Mononuclear cell (primary cell): ENCODE measurements around the gene RIC8A. TPM values are rescaled to one million over a fixed set of nuclear protein-coding genes. Genes with fewer than 3 reads are reported as not detected.
"Not testable (repeated sequence)": the region's sequence is repeated elsewhere in the genome, so short reads cannot be mapped to it uniquely, and the experiment has no call there.

Experiments used
- H3K27me3 ChIP-seq: 2 replicates; pipeline ENCODE4 v1.6.0; 2011; ENCODE audit warnings: low read length, control low read depth; ENCODE audit not compliant: insufficient read depth
- H3K4me1 ChIP-seq: 2 replicates; pipeline ENCODE4 v1.5.1; 2011; ENCODE audit warnings: mild to moderate bottlenecking, low read length, control low read depth; ENCODE audit not compliant: insufficient read depth
- H3K4me3 ChIP-seq: 2 replicates; pipeline ENCODE4 v1.5.1; 2011; ENCODE audit warnings: mild to moderate bottlenecking, low read length, moderate library complexity
- H3K9me3 ChIP-seq: 2 replicates; pipeline ENCODE4 v1.5.1; 2011; ENCODE audit warnings: low read depth, mild to moderate bottlenecking, control low read depth, low read length
- total RNA-seq: library from RNA; depleted of rRNA; stranded (reverse); fragments of >200 nt; gene quantifications from one replicate; pipeline ENCODE4 v1.2.3, GENCODE V29; 2012

RIC8A gene
- total RNA-seq, 1 donor, result 53.4 TPM

DNA sequence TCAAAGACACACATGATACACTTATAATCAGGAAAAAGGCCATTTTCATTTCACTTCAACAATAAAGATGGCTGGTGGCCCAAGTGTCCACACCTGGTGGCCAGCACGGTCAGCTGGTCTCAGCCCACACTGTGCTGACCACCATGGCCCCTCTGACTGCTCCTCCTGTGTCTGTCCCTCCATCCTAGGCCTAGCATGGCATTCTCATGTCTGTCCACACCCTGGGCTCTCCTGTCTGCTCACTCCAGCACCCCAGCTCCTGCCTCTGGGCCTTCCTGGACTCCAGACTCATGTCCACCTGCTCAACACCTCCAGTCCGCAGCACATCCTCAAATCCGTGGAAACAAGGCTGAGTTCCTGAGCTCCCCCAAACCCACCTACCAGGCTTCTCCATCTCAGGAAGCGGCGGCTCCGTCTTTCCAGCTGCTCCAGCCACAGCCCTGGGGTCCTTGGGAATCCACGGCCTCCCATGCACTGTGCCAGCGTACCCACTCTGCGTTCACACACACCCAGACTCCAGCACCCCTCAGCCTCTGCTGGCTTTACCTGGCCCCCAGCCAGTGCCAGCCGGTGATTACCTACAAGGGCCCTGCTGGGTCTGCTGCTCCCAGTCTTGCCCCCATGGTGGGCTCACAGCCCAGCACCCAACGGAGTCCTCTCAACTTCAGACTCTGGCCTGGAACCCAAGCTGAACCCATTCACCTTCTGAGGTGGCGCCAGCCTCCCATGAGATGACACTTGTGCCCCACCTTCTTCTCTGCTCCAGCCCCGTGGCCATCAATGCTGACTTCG is 14.7 kb downstream of the RIC8A start:
- Histone ChIP-seq H3K4me1 (no peaks in the 10 kb centered on the region), H3K4me3 (no peak overlapping the region)

GRCh38 chr11:223026-223789 is 15.7 kb downstream of the RIC8A start:
- Histone ChIP-seq H3K4me1 (no peaks in the 10 kb centered on the region), H3K27me3 (no peaks in the 10 kb centered on the region), H3K9me3 (no peaks in the 10 kb centered on the region), H3K4me3 (no peak overlapping the region)

More for the DNA sequence above, 14.7 kb downstream of the RIC8A start:
- H3K9me3 ChIP-seq, result no peaks in the 10 kb centered on the region
- H3K27me3 ChIP-seq, result no peaks in the 10 kb centered on the region

DNA sequence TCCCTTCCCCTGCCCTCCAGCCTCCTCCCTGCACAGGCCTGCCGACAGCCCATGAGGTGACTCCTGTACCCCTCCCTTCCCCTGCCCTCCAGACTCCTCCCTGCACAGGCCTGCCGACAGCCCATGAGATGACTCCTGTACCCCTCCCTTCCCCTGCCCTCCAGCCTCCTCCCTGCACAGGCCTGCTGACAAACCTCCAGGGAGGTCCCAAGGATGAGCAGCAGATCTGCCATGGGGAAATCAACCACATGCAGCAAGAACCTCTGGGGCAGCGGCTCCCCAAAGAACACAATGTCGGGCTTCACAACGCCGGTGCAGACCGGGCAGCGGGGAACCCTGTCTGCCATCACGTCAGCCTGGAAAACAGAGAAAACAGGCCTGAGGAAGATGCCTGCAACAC is 16.4 kb downstream of the RIC8A start:
- no peaks in the 10 kb centered on the region for H3K9me3 ChIP-seq
- no peak overlapping the region for H3K4me3 ChIP-seq
- H3K4me1 ChIP-seq, result no peaks in the 10 kb centered on the region
- H3K27me3 ChIP-seq, result no peaks in the 10 kb centered on the region

DNA sequence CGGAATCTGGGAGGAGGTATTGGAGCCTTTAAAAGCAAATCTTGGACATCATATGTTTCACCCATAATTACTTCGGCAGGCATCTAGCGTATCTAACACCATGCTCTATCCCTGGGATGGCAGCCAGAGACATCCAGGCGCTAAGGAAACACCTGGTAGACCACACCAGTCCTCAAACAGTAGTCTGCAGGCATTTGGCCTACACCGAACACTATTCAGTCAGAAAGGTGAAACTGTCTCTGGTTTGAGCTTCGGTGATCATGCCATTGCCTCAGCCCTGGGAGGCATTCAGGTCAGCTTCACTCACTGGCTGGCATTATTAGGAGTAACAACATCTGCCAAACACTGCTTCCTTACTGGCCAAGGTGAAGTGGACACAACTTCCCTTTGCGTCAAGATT is 16.9 kb downstream of the RIC8A start:
- no peaks in the 10 kb centered on the region for H3K9me3 ChIP-seq
- H3K4me1 ChIP-seq, result no peaks in the 10 kb centered on the region
- H3K27me3 ChIP-seq, result no peaks in the 10 kb centered on the region
- no peak overlapping the region for H3K4me3 ChIP-seq

GRCh38 chr11:225734-226453 is 18.4 kb downstream of the RIC8A start:
- no peaks in the 10 kb centered on the region for H3K9me3 ChIP-seq
- no peaks in the 10 kb centered on the region for H3K27me3 ChIP-seq
- H3K4me3 ChIP-seq, result no peak overlapping the region
- H3K4me1 ChIP-seq, result no peaks in the 10 kb centered on the region

- Histone ChIP-seq H3K27me3 (no peaks in the 10 kb centered on the region), H3K9me3 (no peaks in the 10 kb centered on the region), H3K4me3 (no peak overlapping the region), H3K4me1 (no peaks in the 10 kb centered on the region)
These were observed 20.4 kb downstream of the RIC8A start for GRCh38 chr11:227824-228379.

DNA sequence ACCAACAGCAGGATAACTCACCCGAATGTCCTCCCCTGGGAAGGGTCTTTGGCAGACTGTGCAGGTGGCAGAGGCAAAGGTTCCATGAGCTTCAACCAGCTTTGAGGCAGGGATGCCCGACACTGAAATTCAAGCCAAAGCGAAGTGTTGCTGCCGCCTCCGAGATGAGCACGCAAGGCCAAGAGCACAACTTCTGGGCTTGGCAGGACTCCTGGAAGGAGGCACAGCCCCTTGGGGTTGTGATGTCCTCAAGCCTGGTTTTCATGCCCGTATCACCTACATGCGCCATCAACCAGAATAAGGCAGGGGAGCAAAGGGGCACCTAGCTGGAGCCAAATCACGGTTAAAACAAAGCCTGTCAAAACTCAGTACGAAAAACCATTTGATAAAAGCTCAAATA is 22.9 kb downstream of the RIC8A start:
- no peaks in the 10 kb centered on the region for H3K27me3 ChIP-seq
- H3K4me3 ChIP-seq, result no peak overlapping the region
- peaks cover 4% of the 10 kb centered on the region for H3K4me1 ChIP-seq
- no peaks in the 10 kb centered on the region for H3K9me3 ChIP-seq

GRCh38 chr11:232783-233565 is 25.5 kb downstream of the RIC8A start:
- Histone ChIP-seq H3K4me3 (no peak overlapping the region), H3K4me1 (peaks cover 16% of the 10 kb centered on the region), H3K9me3 (no peaks in the 10 kb centered on the region), H3K27me3 (no peaks in the 10 kb centered on the region)

DNA sequence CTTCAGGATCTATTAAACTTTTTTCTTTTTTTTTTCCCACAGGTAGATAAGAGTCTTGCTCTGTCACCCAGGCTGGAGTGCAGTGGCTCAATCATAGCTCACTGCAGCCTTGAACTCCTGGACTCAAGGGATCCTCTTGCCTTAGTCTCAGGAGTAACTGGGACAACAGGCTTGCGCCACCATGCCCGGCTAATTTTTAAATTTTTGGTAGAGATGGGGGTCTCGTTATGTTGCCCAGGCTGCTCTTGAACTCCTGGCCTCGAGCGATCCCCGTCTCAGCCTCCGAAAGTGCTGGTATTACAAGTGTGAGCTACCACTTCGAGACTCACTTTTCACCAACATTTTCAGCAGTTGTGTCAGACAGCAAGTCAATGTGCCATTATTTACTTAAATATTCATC is 27.7 kb downstream of the RIC8A start:
- peaks cover 22% of the 10 kb centered on the region for H3K4me1 ChIP-seq
- no peaks in the 10 kb centered on the region for H3K9me3 ChIP-seq
- no peak overlapping the region for H3K4me3 ChIP-seq
- no peaks in the 10 kb centered on the region for H3K27me3 ChIP-seq

DNA sequence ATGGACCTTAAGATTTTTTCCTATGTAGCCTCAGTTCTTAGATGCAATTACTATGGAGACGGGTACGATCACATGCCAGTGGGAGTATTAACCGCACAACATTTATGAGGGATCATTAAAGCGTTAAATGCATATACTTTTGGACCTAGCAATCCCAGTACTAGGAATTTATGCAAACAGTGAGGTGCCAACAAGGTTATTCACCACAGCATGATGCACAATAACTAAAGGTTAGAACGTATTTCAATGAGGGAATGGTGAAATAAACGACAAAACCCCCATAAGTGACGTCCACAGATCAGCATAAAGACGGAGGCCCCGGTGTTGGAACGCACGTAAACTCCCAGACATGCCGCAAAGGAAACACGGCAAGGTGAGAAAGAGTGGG is 28.1 kb downstream of the RIC8A start:
- Histone ChIP-seq H3K9me3 (no peaks in the 10 kb centered on the region), H3K4me3 (peak overlapping the region; percentile 65), H3K4me1 (peaks cover 22% of the 10 kb centered on the region), H3K27me3 (no peaks in the 10 kb centered on the region)

- no peaks in the 10 kb centered on the region for H3K27me3 ChIP-seq
- H3K9me3 ChIP-seq, result no peaks in the 10 kb centered on the region
- H3K4me1 ChIP-seq, result peaks cover 22% of the 10 kb centered on the region
- peak within 1 kb of the TSS; percentile 81 for H3K4me3 ChIP-seq
These were observed 28.7 kb downstream of the RIC8A start, which contains the start of gene SIRT3 for GRCh38 chr11:235997-236773. Gene SIRT3 (minus strand): TSS chr11:236342. CDS start chr11:236328, 14 bp downstream.

DNA sequence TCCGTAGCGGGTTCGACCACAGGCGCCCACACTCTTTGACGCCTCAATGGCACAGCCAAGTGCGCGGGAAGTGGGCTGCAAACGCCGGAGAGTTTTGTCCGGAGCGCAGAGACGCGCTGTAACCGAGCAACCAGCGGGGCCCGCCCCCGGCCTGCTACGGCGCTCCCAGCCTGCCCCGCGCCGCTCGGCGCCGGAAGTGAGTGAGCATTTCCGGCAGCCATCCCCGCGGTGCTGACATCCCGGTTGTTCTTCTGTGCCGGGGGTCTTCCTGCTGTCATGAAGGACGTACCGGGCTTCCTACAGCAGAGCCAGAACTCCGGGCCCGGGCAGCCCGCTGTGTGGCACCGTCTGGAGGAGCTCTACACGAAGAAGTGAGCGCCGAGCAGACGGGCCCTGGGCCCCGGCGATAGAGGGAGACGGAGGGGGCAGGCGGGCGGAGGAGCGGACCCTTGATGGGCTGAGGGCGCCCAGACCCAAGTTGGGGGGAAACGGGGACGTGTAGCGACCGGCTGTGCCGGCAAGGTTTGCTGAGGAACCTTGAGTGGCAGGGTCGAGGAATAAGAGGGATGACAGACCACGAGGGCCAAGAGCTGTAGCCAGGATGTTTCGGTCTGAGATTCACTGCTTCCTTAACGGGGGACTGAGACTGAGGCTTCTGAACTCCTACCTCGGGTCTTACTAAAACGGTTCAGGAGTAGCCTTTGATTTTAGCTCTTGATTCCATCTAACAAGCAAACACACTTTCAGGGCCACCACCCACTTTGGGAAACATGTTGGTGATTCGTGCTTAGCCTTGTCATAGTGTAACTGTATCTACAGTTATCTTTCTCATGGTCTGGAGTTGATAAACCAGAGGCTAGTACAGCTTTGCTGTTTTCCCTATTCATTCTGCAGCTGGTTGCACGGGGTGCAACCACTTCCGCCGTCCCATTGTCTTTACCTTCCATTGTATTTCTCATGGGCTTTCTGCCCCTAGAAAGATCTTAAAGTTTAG is 29.6 kb downstream of the RIC8A start, which contains the start of gene PSMD13:
Gene PSMD13 (plus strand): TSS at position 203 of the 994 bp plus-strand sequence. CDS start 74 bp downstream, at position 277.
- no peaks in the 10 kb centered on the region for H3K9me3 ChIP-seq
- H3K27me3 ChIP-seq, result no peaks in the 10 kb centered on the region
- peaks cover 24% of the 10 kb centered on the region for H3K4me1 ChIP-seq
- H3K4me3 ChIP-seq, result peak within 1 kb of the TSS; percentile 81

GRCh38 chr11:238346-238745 is 30.8 kb downstream of the RIC8A start:
- H3K4me3 ChIP-seq, H3K9me3 ChIP-seq, H3K27me3 ChIP-seq: not testable (repeated sequence)
- H3K4me1 ChIP-seq, result peaks cover 24% of the 10 kb centered on the region
